Measurements from ENCODE around the gene CPSF4L.

DNA sequence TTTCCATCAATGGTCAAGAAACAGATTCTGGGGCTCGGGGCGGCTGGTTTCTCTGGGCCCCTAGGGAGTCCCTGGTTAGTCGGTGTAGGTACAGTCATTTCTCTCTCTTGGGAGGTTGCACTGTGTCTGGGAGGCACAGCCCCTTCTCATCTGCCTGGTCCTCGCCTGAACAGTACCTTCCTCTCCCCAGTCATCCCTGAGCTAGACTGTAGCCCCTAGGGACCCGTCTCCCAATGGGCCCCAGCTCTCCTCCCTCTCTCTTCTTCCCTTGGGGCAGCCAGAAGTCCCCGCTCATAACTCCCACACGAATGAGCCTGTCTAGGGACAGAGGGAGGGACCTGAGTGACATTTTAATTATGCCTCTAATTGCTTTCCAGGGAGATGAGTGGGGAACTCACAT, 20.2 kb upstream of the CPSF4L start:
- TF ChIP-seq, protein P1, sequence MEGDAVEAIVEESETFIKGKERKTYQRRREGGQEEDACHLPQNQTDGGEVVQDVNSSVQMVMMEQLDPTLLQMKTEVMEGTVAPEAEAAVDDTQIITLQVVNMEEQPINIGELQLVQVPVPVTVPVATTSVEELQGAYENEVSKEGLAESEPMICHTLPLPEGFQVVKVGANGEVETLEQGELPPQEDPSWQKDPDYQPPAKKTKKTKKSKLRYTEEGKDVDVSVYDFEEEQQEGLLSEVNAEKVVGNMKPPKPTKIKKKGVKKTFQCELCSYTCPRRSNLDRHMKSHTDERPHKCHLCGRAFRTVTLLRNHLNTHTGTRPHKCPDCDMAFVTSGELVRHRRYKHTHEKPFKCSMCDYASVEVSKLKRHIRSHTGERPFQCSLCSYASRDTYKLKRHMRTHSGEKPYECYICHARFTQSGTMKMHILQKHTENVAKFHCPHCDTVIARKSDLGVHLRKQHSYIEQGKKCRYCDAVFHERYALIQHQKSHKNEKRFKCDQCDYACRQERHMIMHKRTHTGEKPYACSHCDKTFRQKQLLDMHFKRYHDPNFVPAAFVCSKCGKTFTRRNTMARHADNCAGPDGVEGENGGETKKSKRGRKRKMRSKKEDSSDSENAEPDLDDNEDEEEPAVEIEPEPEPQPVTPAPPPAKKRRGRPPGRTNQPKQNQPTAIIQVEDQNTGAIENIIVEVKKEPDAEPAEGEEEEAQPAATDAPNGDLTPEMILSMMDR (IDR thresholded peaks at IDR 0.05; ENCODE audit: insufficient read depth, low read length): no peak
- TF ChIP-seq POLR2AphosphoS5 (IDR thresholded peaks at IDR 0.05; ENCODE audit: low read depth): no peak
- no peak for TF ChIP-seq GABPA (IDR thresholded peaks at IDR 0.05; ENCODE audit: low read depth)
- TF ChIP-seq, protein P2, sequence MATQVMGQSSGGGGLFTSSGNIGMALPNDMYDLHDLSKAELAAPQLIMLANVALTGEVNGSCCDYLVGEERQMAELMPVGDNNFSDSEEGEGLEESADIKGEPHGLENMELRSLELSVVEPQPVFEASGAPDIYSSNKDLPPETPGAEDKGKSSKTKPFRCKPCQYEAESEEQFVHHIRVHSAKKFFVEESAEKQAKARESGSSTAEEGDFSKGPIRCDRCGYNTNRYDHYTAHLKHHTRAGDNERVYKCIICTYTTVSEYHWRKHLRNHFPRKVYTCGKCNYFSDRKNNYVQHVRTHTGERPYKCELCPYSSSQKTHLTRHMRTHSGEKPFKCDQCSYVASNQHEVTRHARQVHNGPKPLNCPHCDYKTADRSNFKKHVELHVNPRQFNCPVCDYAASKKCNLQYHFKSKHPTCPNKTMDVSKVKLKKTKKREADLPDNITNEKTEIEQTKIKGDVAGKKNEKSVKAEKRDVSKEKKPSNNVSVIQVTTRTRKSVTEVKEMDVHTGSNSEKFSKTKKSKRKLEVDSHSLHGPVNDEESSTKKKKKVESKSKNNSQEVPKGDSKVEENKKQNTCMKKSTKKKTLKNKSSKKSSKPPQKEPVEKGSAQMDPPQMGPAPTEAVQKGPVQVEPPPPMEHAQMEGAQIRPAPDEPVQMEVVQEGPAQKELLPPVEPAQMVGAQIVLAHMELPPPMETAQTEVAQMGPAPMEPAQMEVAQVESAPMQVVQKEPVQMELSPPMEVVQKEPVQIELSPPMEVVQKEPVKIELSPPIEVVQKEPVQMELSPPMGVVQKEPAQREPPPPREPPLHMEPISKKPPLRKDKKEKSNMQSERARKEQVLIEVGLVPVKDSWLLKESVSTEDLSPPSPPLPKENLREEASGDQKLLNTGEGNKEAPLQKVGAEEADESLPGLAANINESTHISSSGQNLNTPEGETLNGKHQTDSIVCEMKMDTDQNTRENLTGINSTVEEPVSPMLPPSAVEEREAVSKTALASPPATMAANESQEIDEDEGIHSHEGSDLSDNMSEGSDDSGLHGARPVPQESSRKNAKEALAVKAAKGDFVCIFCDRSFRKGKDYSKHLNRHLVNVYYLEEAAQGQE (IDR thresholded peaks at IDR 0.05; ENCODE audit: insufficient replicate concordance, low read depth): no peak
- no peak for TF ChIP-seq SPI1 (IDR thresholded peaks at IDR 0.05; ENCODE audit: borderline replicate concordance, low read depth)

Data from HL-60 (cell line).